Neural progenitor cell (in vitro differentiated cells): ENCODE measurements around the gene GPR132. TPM values are rescaled to one million over a fixed set of nuclear protein-coding genes. Genes with fewer than 3 reads are reported as not detected.

ENCODE experiments used
- DNase-seq: peaks from one replicate; pipeline ENCODE4 v3.0.0-alpha.2; 2016; ENCODE audit warnings: low spot score
- H2AFZ ChIP-seq: fragments of 200-600 bp; sonication (generic); replicated peaks from 2 replicates; pipeline ENCODE4 v1.6.1; 2016; ENCODE audit warnings: antibody characterized with exemption
- H3F3A ChIP-seq: fragments of 200-600 bp; sonication (generic); 2 replicates; pipeline ENCODE4 v1.6.1; 2016; ENCODE audit warnings: antibody characterized with exemption, low read depth
- H3K27ac ChIP-seq: fragments of 200-600 bp; sonication (generic); 2 replicates; pipeline ENCODE4 v1.5.1; 2016; ENCODE audit warnings: mild to moderate bottlenecking
- H3K27me3 ChIP-seq: fragments of 200-600 bp; sonication (generic); 2 replicates; pipeline ENCODE4 v1.6.1; 2016; ENCODE audit warnings: mild to moderate bottlenecking, moderate library complexity
- H3K36me3 ChIP-seq: fragments of 200-600 bp; sonication (generic); 2 replicates; pipeline ENCODE4 v1.5.1; 2016
- H3K4me1 ChIP-seq: fragments of 200-600 bp; sonication (generic); 2 replicates; pipeline ENCODE4 v1.6.1; 2016; ENCODE audit warnings: mixed run types
- H3K4me2 ChIP-seq: fragments of 200-600 bp; sonication (generic); 2 replicates; pipeline ENCODE4 v1.6.1; 2016
- H3K4me3 ChIP-seq: fragments of 200-600 bp; sonication (generic); 2 replicates; pipeline ENCODE4 v1.5.1; 2016
- H3K79me2 ChIP-seq: fragments of 200-600 bp; sonication (generic); 2 replicates; pipeline ENCODE4 v1.6.1; 2016; ENCODE audit warnings: low read depth
- H3K9ac ChIP-seq: fragments of 200-600 bp; sonication (generic); 2 replicates; pipeline ENCODE4 v1.6.1; 2016
- H3K9me3 ChIP-seq: fragments of 200-600 bp; sonication (generic); 2 replicates; pipeline ENCODE4 v1.5.1; 2016; ENCODE audit warnings: low read depth
- H4K20me1 ChIP-seq: fragments of 200-600 bp; sonication (generic); 2 replicates; pipeline ENCODE4 v1.6.1; 2016; ENCODE audit warnings: low read depth
- H3K27ac Mint-ChIP-seq: 3 replicates; pipeline ENCODE4 v1.8.0; 2021; ENCODE audit warnings: mixed read lengths
- H3K27me3 Mint-ChIP-seq: 2 replicates; pipeline ENCODE4 v1.8.0; 2022; ENCODE audit warnings: low read depth, mild to moderate bottlenecking, inconsistent platforms, moderate library complexity, mixed read lengths; ENCODE audit not compliant: insufficient read depth
- H3K36me3 Mint-ChIP-seq: 3 replicates; pipeline ENCODE4 v1.8.0; 2021; ENCODE audit warnings: mixed read lengths
- H3K4me1 Mint-ChIP-seq: 3 replicates; pipeline ENCODE4 v1.8.0; 2021; ENCODE audit warnings: mixed read lengths
- H3K4me3 Mint-ChIP-seq: 3 replicates; pipeline ENCODE4 v1.8.0; 2021; ENCODE audit warnings: mild to moderate bottlenecking, moderate library complexity, mixed read lengths
- H3K9me3 Mint-ChIP-seq: 3 replicates; pipeline ENCODE4 v1.8.0; 2020; ENCODE audit warnings: mixed read lengths
- CTCF ChIP-seq: fragments of 200-600 bp; sonication (generic); IDR thresholded peaks from 2 replicates; pipeline ENCODE4 v1.5.1; 2017; ENCODE audit warnings: antibody characterized with exemption, mild to moderate bottlenecking
- EZH2 ChIP-seq: fragments of 200-600 bp; sonication (generic); IDR thresholded peaks from 2 replicates; pipeline ENCODE4 v1.6.1; 2017; ENCODE audit warnings: antibody characterized with exemption, mild to moderate bottlenecking, moderate library complexity
- EZH2phosphoT487 ChIP-seq: fragments of 200-600 bp; sonication (generic); IDR thresholded peaks from 2 replicates; pipeline ENCODE4 v1.6.1; 2017; ENCODE audit warnings: antibody characterized with exemption
- total RNA-seq: library from RNA; depleted of rRNA; stranded (reverse); fragments of >200 nt; gene quantifications from 2 replicates; pipeline ENCODE4 v1.2.3, GENCODE V29; 2015; ENCODE audit warnings: low replicate concordance

GPR132 gene
- total RNA-seq, 1 donor from 2014 or later: 0.51 TPM

DNA sequence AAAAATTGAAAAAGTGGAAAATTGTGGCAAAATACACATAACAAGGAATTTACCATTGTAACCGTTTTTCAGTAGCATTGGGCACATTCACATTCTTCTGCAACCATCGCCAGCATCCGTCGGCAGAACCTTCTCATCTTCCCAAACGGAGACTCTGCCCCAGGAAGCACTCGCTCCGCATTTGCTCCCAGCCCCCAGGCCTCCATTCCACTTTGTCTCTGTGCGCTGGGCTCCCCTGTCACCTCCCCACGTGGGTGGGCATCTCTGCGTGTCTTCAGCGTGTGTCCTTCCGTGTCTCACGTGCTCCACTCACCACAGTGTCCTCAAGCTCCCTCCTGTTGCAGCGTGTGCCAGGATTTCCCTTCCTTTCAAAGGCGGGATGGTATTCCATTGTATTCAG, 9.9 kb downstream of the GPR132 start:
- peaks cover 13% of the 10 kb centered on the region for H3K4me1 Mint-ChIP-seq
- Histone ChIP-seq H3K4me2 (no peak overlapping the region), H3K36me3 (no peaks in the 10 kb centered on the region), H3K9me3 (no peaks in the 10 kb centered on the region), H3K4me3 (no peak overlapping the region), H4K20me1 (no peaks in the 10 kb centered on the region), H3K4me1 (peaks cover 18% of the 10 kb centered on the region), H3K79me2 (no peaks in the 10 kb centered on the region), H3K27me3 (peaks cover 19% of the 10 kb centered on the region), H2AFZ (no peak overlapping the region), H3F3A (peaks cover 6% of the 10 kb centered on the region), H3K9ac (no peak overlapping the region), H3K27ac (no peak overlapping the region)
- H3K27me3 Mint-ChIP-seq: peaks cover 20% of the 10 kb centered on the region
- no peak for TF ChIP-seq CTCF
- TF ChIP-seq EZH2phosphoT487: no peak
- TF ChIP-seq EZH2: no peak
- no peaks in the 10 kb centered on the region for H3K9me3 Mint-ChIP-seq
- no peak for DNase-seq
- no peak overlapping the region for H3K27ac Mint-ChIP-seq
- no peak overlapping the region for H3K4me3 Mint-ChIP-seq
- no peaks in the 10 kb centered on the region for H3K36me3 Mint-ChIP-seq

DNA sequence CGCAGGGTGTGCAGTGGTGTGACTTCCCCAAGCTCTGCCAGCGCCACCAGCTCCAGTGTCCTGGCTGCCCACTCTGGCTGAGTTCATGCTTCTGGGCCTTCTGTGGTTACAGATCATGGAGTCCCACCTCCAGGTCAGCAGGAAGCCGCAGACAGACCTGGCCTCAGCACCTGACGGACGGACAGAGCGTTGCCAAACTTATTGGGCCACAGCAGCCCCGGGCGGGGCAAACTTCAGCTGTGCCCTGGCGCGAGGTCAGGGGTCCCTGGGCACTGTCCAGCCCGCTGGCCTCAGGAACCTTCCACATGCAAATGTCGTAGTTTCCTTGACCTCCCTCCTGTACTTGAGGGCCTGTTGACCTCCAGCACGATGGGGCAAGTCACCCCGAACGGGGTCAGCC, 11.2 kb downstream of the GPR132 start:
- H3K4me3 Mint-ChIP-seq: no peak overlapping the region
- peaks cover 15% of the 10 kb centered on the region for H3K4me1 ChIP-seq
- no peak overlapping the region for H3K27ac Mint-ChIP-seq
- H3K4me1 Mint-ChIP-seq: peaks cover 6% of the 10 kb centered on the region
- H3F3A ChIP-seq: peaks cover 6% of the 10 kb centered on the region
- no peaks in the 10 kb centered on the region for H3K36me3 Mint-ChIP-seq
- no peak overlapping the region for H3K4me2 ChIP-seq
- H3K9me3 ChIP-seq: no peaks in the 10 kb centered on the region
- no peak overlapping the region for H3K9ac ChIP-seq
- H3K79me2 ChIP-seq: no peaks in the 10 kb centered on the region
- DNase-seq: no peak
- TF ChIP-seq EZH2phosphoT487: no peak
- no peak for TF ChIP-seq CTCF
- TF ChIP-seq EZH2: no peak
- H3K9me3 Mint-ChIP-seq: no peaks in the 10 kb centered on the region
- peaks cover 21% of the 10 kb centered on the region for H3K27me3 Mint-ChIP-seq
- no peak overlapping the region for H3K4me3 ChIP-seq
- no peak overlapping the region for H3K27ac ChIP-seq
- no peaks in the 10 kb centered on the region for H3K36me3 ChIP-seq
- H4K20me1 ChIP-seq: no peaks in the 10 kb centered on the region
- no peak overlapping the region for H2AFZ ChIP-seq
- H3K27me3 ChIP-seq: peaks cover 19% of the 10 kb centered on the region

DNA sequence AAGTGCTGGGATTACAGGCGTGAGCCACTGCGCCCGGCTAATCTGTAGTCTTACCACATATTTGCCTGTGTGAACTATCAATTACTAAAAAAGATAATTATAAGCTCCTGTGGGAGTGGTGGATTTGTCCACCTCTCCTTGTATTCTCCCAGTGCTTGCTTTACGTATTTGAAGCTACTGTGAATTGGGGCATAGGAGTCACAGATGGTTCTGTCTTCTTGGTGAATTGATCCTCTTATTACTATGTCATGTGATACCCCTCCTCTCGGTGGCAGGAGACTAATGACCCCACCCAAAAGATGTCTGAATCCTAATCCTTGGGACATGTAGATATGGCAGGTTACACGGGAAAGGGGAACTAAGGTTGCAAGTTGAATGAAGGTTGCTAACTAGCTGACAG, 11.8 kb downstream of the GPR132 start:
- no peak overlapping the region for H3K27ac Mint-ChIP-seq
- Histone ChIP-seq H3K4me3 (no peak overlapping the region), H3K36me3 (no peaks in the 10 kb centered on the region), H4K20me1 (no peaks in the 10 kb centered on the region), H3K4me1 (peaks cover 10% of the 10 kb centered on the region), H3K9me3 (no peaks in the 10 kb centered on the region), H3K27ac (no peak overlapping the region), H3F3A (peaks cover 6% of the 10 kb centered on the region), H3K27me3 (peaks cover 19% of the 10 kb centered on the region), H2AFZ (no peak overlapping the region), H3K79me2 (no peaks in the 10 kb centered on the region), H3K9ac (no peak overlapping the region), H3K4me2 (no peak overlapping the region)
- H3K9me3 Mint-ChIP-seq: no peaks in the 10 kb centered on the region
- peaks cover 25% of the 10 kb centered on the region for H3K27me3 Mint-ChIP-seq
- H3K36me3 Mint-ChIP-seq: no peaks in the 10 kb centered on the region
- no peak for TF ChIP-seq EZH2
- no peak for TF ChIP-seq CTCF
- no peak for TF ChIP-seq EZH2phosphoT487
- H3K4me1 Mint-ChIP-seq: peaks cover 6% of the 10 kb centered on the region
- DNase-seq: no peak
- H3K4me3 Mint-ChIP-seq: no peak overlapping the region

- Histone ChIP-seq H3F3A (peaks cover 4% of the 10 kb centered on the region), H3K9ac (no peak overlapping the region)
- TF ChIP-seq CTCF: no peak
- TF ChIP-seq EZH2: no peak
- no peak for TF ChIP-seq EZH2phosphoT487
These were observed 13.1 kb downstream of the GPR132 start for GRCh38 chr14:105052110-105052458.

More at GRCh38 chr14:105052110-105052458, 13.1 kb downstream of the GPR132 start:
- Histone ChIP-seq H4K20me1 (no peaks in the 10 kb centered on the region), H3K27me3 (peaks cover 19% of the 10 kb centered on the region), H3K4me1 (peaks cover 10% of the 10 kb centered on the region), H3K27ac (no peak overlapping the region), H2AFZ (no peak overlapping the region), H3K4me2 (no peak overlapping the region), H3K79me2 (no peaks in the 10 kb centered on the region), H3K36me3 (no peaks in the 10 kb centered on the region), H3K9me3 (no peaks in the 10 kb centered on the region), H3K4me3 (no peak overlapping the region)
- no peak for DNase-seq
- H3K27ac Mint-ChIP-seq: no peak overlapping the region
- H3K4me1 Mint-ChIP-seq: peaks cover 6% of the 10 kb centered on the region
- H3K27me3 Mint-ChIP-seq: peaks cover 25% of the 10 kb centered on the region
- no peaks in the 10 kb centered on the region for H3K9me3 Mint-ChIP-seq
- H3K4me3 Mint-ChIP-seq: no peak overlapping the region
- no peaks in the 10 kb centered on the region for H3K36me3 Mint-ChIP-seq
